Measurements from ENCODE around the gene MEIS2. TPM values are rescaled to one million over a fixed set of nuclear protein-coding genes. Genes with fewer than 3 reads are reported as not detected.

The MEIS2 gene
- total RNA-seq, 1 donor from 2014 or later: 35.6 TPM

DNA sequence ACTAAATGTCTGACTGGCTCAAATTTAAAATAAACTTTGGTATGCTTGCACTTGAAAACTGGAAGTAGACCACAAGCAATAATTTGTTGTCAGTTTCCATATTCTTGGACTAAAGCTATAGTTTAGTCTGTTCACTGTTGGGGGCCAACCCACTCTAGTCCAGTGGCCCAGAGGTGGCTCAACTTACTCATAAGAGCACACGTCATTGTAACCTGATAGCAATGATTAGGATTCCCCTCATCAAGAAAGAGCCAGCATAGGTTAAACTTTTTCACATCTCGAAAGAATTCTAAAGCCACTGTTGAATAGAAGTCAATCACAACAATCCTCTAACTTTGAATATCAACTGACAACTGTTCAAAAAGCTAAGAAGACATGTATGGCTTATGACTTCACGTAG is 147.0 kb downstream of the MEIS2 start:
- no peaks in the 10 kb centered on the region for H3K27me3 Mint-ChIP-seq (ENCODE audit: low read depth, unreplicated experiment)
- peaks cover 4% of the 10 kb centered on the region for H3K36me3 ChIP-seq (ENCODE audit: insufficient read depth, low read length)
- no peak overlapping the region for H3K9ac ChIP-seq (ENCODE audit: low read length)
- no peaks in the 10 kb centered on the region for H3K36me3 Mint-ChIP-seq (ENCODE audit: low read depth, unreplicated experiment)
- H3K27ac ChIP-seq (ENCODE audit: low read depth, low read length): no peak overlapping the region
- H2AFZ ChIP-seq (ENCODE audit: low read depth, low read length): no peak overlapping the region
- H3K4me3 Mint-ChIP-seq (ENCODE audit: unreplicated experiment): no peak overlapping the region
- no peak overlapping the region for H3K4me3 ChIP-seq (ENCODE audit: insufficient read depth, low read depth, low read length)
- H3K27me3 ChIP-seq (ENCODE audit: insufficient read depth, low read length): no peaks in the 10 kb centered on the region
- no peaks in the 10 kb centered on the region for H3K79me2 ChIP-seq (ENCODE audit: insufficient read depth, low read length)
- no peak for FAIRE-seq
- no peaks in the 10 kb centered on the region for H3K9me3 ChIP-seq (ENCODE audit: insufficient read depth, low read depth, low read length)
- peaks cover 10% of the 10 kb centered on the region for H3K4me1 ChIP-seq (ENCODE audit: insufficient read depth, low read length)
- H4K20me1 ChIP-seq (ENCODE audit: insufficient read depth, low read length): no peaks in the 10 kb centered on the region
- TF ChIP-seq EZH2 (IDR thresholded peaks at IDR 0.05; ENCODE audit: insufficient read depth, low read length) (no peak), CTCF (IDR thresholded peaks at IDR 0.05; ENCODE audit: insufficient read depth, low read depth, low read length) (no peak)
- peaks cover 1% of the 10 kb centered on the region for H3K4me1 Mint-ChIP-seq (ENCODE audit: low read depth, unreplicated experiment)
- H3K9me3 Mint-ChIP-seq (ENCODE audit: unreplicated experiment): no peaks in the 10 kb centered on the region
- H3K4me2 ChIP-seq (ENCODE audit: low read length): no peak overlapping the region
- no peak overlapping the region for H3K27ac Mint-ChIP-seq (ENCODE audit: unreplicated experiment)
- peak; percentile 62 for DNase-seq (ENCODE audit: low read depth)

GRCh38 chr15:36951731-36952247 is 148.6 kb downstream of the MEIS2 start:
- H3K36me3 ChIP-seq (ENCODE audit: insufficient read depth, low read length): peaks cover 16% of the 10 kb centered on the region
- Mint-ChIP-seq H3K4me1 (ENCODE audit: low read depth, unreplicated experiment) (peaks cover 1% of the 10 kb centered on the region), H3K27ac (ENCODE audit: unreplicated experiment) (no peak overlapping the region), H3K27me3 (ENCODE audit: low read depth, unreplicated experiment) (peaks cover 2% of the 10 kb centered on the region), H3K9me3 (ENCODE audit: unreplicated experiment) (no peaks in the 10 kb centered on the region), H3K4me3 (ENCODE audit: unreplicated experiment) (no peak overlapping the region), H3K36me3 (ENCODE audit: low read depth, unreplicated experiment) (peaks cover 3% of the 10 kb centered on the region)
- DNase-seq (ENCODE audit: low read depth) (peak; percentile 99), FAIRE-seq (no peak)
- no peaks in the 10 kb centered on the region for H3K79me2 ChIP-seq (ENCODE audit: insufficient read depth, low read length)
- TF ChIP-seq EZH2 (IDR thresholded peaks at IDR 0.05; ENCODE audit: insufficient read depth, low read length) (no peak), CTCF (IDR thresholded peaks at IDR 0.05; ENCODE audit: insufficient read depth, low read depth, low read length) (no peak)
- H2AFZ ChIP-seq (ENCODE audit: low read depth, low read length): no peak overlapping the region
- peaks cover 10% of the 10 kb centered on the region for H3K4me1 ChIP-seq (ENCODE audit: insufficient read depth, low read length)
- no peak overlapping the region for H3K4me3 ChIP-seq (ENCODE audit: insufficient read depth, low read depth, low read length)
- H3K9me3 ChIP-seq (ENCODE audit: insufficient read depth, low read depth, low read length): no peaks in the 10 kb centered on the region
- peaks cover 8% of the 10 kb centered on the region for H4K20me1 ChIP-seq (ENCODE audit: insufficient read depth, low read length)
- no peaks in the 10 kb centered on the region for H3K27me3 ChIP-seq (ENCODE audit: insufficient read depth, low read length)
- no peak overlapping the region for H3K27ac ChIP-seq (ENCODE audit: low read depth, low read length)
- H3K9ac ChIP-seq (ENCODE audit: low read length): no peak overlapping the region
- peak overlapping the region; percentile 11 for H3K4me2 ChIP-seq (ENCODE audit: low read length)

DNA sequence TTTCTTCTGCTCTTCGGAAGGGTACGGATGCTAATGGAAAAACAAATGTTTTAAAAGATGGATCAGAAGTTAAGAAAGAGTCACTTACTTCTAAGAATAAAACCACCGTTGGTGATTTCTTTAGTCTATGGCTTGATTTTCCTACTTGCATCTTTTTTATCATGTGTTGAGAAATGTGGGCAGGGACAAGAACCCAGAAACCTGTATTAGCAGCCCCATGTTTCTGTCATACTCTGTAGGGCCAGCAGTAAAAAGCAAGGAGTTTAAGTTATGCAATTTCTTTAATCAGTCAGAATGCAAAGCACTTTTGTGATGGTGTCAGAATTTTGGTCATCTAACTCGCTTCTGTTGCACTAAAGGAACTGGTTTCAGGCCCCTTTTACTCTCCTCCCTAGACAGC is 150.0 kb downstream of the MEIS2 start:
- no peak for FAIRE-seq
- no peak overlapping the region for H2AFZ ChIP-seq (ENCODE audit: low read depth, low read length)
- H3K9ac ChIP-seq (ENCODE audit: low read length): no peak overlapping the region
- Mint-ChIP-seq H3K4me1 (ENCODE audit: low read depth, unreplicated experiment) (peaks cover 1% of the 10 kb centered on the region), H3K27me3 (ENCODE audit: low read depth, unreplicated experiment) (peaks cover 2% of the 10 kb centered on the region), H3K36me3 (ENCODE audit: low read depth, unreplicated experiment) (peaks cover 3% of the 10 kb centered on the region), H3K4me3 (ENCODE audit: unreplicated experiment) (no peak overlapping the region), H3K9me3 (ENCODE audit: unreplicated experiment) (no peaks in the 10 kb centered on the region), H3K27ac (ENCODE audit: unreplicated experiment) (no peak overlapping the region)
- H3K36me3 ChIP-seq (ENCODE audit: insufficient read depth, low read length): peaks cover 17% of the 10 kb centered on the region
- no peaks in the 10 kb centered on the region for H3K27me3 ChIP-seq (ENCODE audit: insufficient read depth, low read length)
- no peaks in the 10 kb centered on the region for H3K79me2 ChIP-seq (ENCODE audit: insufficient read depth, low read length)
- H3K4me2 ChIP-seq (ENCODE audit: low read length): no peak overlapping the region
- TF ChIP-seq EZH2 (IDR thresholded peaks at IDR 0.05; ENCODE audit: insufficient read depth, low read length): no peak
- TF ChIP-seq CTCF (IDR thresholded peaks at IDR 0.05; ENCODE audit: insufficient read depth, low read depth, low read length): no peak
- DNase-seq (ENCODE audit: low read depth): no peak
- H4K20me1 ChIP-seq (ENCODE audit: insufficient read depth, low read length): peaks cover 8% of the 10 kb centered on the region
- H3K4me3 ChIP-seq (ENCODE audit: insufficient read depth, low read depth, low read length): no peak overlapping the region
- H3K27ac ChIP-seq (ENCODE audit: low read depth, low read length): no peak overlapping the region
- H3K4me1 ChIP-seq (ENCODE audit: insufficient read depth, low read length): peaks cover 10% of the 10 kb centered on the region
- H3K9me3 ChIP-seq (ENCODE audit: insufficient read depth, low read depth, low read length): no peaks in the 10 kb centered on the region

All from astrocyte (in vitro differentiated cells and primary cell).